Stimulated activated naive B cell treated with anti-CD40 and anti-IgM and Interleukin-4, amounts not matched to agents 10 μg/mL and 1 μg/mL and 100 μg/mL, for 72 hours (primary cell): ENCODE results near the gene RUNDC3A.

ENCODE experiments used
- ATAC-seq, 2 donors: fragments of 150-1000 bp; cut with Tn5 transposase; replicated peaks; 2 replicates each; pipeline ENCODE4 v1.10.0; 2021; ENCODE audit warnings: moderate library complexity in 1 of 2
- DNase-seq: peaks from one replicate; pipeline ENCODE4 v3.0.0; 2021
- H3K27ac Mint-ChIP-seq: one replicate; pipeline ENCODE4 v1.8.0; 2022; ENCODE audit warnings: mild to moderate bottlenecking, mixed read lengths
- H3K27me3 Mint-ChIP-seq, 2 donors: one replicate each; pipeline ENCODE4 v1.8.0; 2022; ENCODE audit warnings: mixed read lengths in 2 of 2
- H3K36me3 Mint-ChIP-seq, 2 donors: one replicate each; pipeline ENCODE4 v1.8.0; 2022; ENCODE audit warnings: mixed read lengths in 2 of 2, mild to moderate bottlenecking in 1 of 2
- H3K4me1 Mint-ChIP-seq, 2 donors: one replicate each; pipeline ENCODE4 v1.8.0; 2022; ENCODE audit warnings: mixed read lengths in 2 of 2, mild to moderate bottlenecking in 1 of 2
- H3K4me3 Mint-ChIP-seq, 2 donors: one replicate each; pipeline ENCODE4 v1.8.0; 2022; ENCODE audit warnings: mild to moderate bottlenecking in 2 of 2, mixed read lengths in 2 of 2, moderate library complexity in 1 of 2
- H3K9me3 Mint-ChIP-seq, 2 donors: one replicate each; pipeline ENCODE4 v1.8.0; 2022; ENCODE audit warnings: mixed read lengths in 2 of 2, mild to moderate bottlenecking in 1 of 2

The RUNDC3A gene

DNA sequence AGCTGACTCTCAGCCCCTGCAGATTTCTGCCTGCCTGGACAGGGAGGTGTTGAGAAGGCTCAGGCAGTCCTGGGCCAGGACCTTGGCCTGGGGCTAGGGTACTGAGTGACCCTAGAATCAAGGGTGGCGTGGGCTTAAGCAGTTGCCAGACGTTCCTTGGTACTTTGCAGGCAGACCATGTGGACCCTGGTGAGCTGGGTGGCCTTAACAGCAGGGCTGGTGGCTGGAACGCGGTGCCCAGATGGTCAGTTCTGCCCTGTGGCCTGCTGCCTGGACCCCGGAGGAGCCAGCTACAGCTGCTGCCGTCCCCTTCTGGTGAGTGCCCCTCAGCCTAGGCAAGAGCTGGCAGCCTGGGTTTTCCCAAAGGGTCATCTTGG, 40.6 kb downstream of the RUNDC3A start:
- peaks cover 0 to 2% of the 10 kb centered on the region in 2 donors for H3K9me3 Mint-ChIP-seq
- peak overlapping the region; percentile 99 for H3K27ac Mint-ChIP-seq
- no peak for ATAC-seq
- peaks cover 43 to 64% of the 10 kb centered on the region in 2 donors for H3K4me1 Mint-ChIP-seq
- no peak for DNase-seq
- H3K27me3 Mint-ChIP-seq = peaks cover 0 to 2% of the 10 kb centered on the region in 2 donors
- peaks cover 37 to 49% of the 10 kb centered on the region in 2 donors for H3K36me3 Mint-ChIP-seq
- H3K4me3 Mint-ChIP-seq = peak overlapping the region; percentile 58 to 61

DNA sequence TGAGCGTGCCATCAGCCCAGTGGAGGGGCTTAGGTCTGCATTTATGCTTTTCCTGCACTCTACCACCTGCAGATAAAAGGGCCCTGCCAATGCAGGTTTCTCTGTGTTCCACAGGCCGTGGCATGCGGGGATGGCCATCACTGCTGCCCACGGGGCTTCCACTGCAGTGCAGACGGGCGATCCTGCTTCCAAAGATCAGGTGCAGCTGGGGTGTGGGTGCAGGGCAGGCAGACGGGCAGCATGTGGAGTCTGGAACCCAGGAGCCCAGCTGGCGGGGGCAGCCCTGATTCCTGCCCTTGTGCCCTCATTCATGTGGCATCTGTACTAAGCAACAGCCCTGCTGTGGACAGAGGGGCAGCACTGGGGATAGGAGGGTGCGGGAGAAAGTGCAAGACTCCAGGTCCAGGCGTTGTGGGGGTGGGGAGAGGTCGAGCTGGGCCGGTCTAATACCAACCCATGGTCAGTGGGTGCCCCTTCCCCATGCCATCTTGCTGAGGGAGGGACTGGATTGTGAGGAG, 41.2 kb downstream of the RUNDC3A start:
- no peak overlapping the region for H3K27ac Mint-ChIP-seq
- peak overlapping the region; percentile 36 to 54 for H3K4me3 Mint-ChIP-seq
- H3K36me3 Mint-ChIP-seq = peaks cover 37 to 49% of the 10 kb centered on the region in 2 donors
- no peaks in the 10 kb centered on the region for H3K27me3 Mint-ChIP-seq
- H3K9me3 Mint-ChIP-seq = peaks cover 0 to 2% of the 10 kb centered on the region in 2 donors
- no peak for DNase-seq
- no peak for ATAC-seq
- H3K4me1 Mint-ChIP-seq = peaks cover 39 to 57% of the 10 kb centered on the region in 2 donors

DNA sequence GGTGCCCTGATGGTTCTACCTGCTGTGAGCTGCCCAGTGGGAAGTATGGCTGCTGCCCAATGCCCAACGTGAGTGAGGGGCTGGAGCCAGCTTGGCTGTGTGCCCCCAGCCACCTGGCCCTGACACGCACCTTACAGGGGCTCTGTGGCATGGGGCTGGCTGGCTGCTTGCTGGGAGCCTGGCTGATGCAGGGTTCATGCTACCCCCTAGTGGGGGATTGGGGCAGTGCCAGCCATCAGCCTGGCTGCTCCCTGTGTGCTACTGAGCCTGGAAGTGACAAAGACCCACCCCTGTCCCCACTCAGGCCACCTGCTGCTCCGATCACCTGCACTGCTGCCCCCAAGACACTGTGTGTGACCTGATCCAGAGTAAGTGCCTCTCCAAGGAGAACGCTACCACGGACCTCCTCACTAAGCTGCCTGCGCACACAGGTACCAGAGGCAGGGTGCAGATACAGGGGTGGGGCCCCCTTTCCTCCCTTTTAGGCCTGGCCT, 42.4 kb downstream of the RUNDC3A start:
- Mint-ChIP-seq H3K4me3 (no peak overlapping the region), H3K4me1 (peaks cover 36 to 50% of the 10 kb centered on the region in 2 donors), H3K27ac (peak overlapping the region; percentile 37), H3K36me3 (peaks cover 36 to 46% of the 10 kb centered on the region in 2 donors), H3K9me3 (peaks cover 0 to 2% of the 10 kb centered on the region in 2 donors), H3K27me3 (peaks cover 0 to 9% of the 10 kb centered on the region in 2 donors)
- ATAC-seq (peak; percentile 24 to 29), DNase-seq (peak; percentile 66)

DNA sequence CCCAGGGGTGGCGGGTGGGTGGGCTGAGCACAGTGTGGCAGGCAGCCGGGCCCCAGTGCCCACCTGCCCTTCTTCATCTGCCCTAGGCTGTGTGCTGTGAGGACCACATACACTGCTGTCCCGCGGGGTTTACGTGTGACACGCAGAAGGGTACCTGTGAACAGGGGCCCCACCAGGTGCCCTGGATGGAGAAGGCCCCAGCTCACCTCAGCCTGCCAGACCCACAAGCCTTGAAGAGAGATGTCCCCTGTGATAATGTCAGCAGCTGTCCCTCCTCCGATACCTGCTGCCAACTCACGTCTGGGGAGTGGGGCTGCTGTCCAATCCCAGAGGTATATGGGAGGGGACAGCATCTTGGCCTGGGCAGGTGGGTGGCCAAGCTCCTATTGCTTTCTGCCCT, 43.1 kb downstream of the RUNDC3A start:
- Mint-ChIP-seq H3K4me1 (peaks cover 29 to 43% of the 10 kb centered on the region in 2 donors), H3K36me3 (peaks cover 31 to 40% of the 10 kb centered on the region in 2 donors), H3K27me3 (peaks cover 0 to 12% of the 10 kb centered on the region in 2 donors), H3K9me3 (no peaks in the 10 kb centered on the region), H3K27ac (no peak overlapping the region), H3K4me3 (no peak overlapping the region)
- ATAC-seq (no peak), DNase-seq (no peak)

GRCh38 chr17:44351961-44352827, 43.8 kb downstream of the RUNDC3A start:
- Mint-ChIP-seq H3K9me3 (no peaks in the 10 kb centered on the region), H3K36me3 (peaks cover 31 to 40% of the 10 kb centered on the region in 2 donors)
- ATAC-seq = no peak

DNA sequence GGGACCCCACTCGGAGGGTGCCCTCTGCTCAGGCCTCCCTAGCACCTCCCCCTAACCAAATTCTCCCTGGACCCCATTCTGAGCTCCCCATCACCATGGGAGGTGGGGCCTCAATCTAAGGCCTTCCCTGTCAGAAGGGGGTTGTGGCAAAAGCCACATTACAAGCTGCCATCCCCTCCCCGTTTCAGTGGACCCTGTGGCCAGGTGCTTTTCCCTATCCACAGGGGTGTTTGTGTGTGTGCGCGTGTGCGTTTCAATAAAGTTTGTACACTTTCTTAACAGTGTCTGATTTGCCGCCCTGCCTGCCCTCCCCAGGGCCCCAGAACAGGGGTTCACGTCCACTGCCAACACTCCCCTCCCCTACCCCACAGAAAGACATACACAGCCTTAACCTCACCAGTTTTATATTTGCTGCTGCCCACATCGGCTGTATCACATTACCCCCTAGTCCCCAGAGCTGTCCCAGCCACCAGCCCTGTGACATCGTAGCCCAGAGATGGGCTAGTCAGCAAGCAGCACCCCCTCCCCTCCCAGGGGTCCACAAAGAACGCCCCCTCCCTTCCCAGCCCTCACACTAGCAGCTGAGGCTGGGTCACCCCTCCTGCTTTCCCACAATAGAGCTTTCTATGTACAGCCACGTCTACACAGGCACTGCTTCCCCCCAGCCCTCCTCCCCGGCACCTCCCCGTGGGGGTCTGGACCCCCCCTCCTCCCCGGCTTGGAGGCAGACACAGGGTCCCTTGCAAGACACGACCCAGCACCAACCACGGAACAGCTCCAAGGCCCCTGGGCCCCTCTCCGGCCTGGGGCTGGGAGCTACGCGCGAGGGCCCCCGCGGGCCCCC, 44.6 kb downstream of the RUNDC3A start:
- Mint-ChIP-seq H3K4me3 (peak overlapping the region; percentile 3 to 31), H3K27ac (no peak overlapping the region), H3K4me1 (peaks cover 27 to 29% of the 10 kb centered on the region in 2 donors)

More at GRCh38 chr17:44351961-44352827, 43.8 kb downstream of the RUNDC3A start:
- Mint-ChIP-seq H3K4me1 (peaks cover 28 to 37% of the 10 kb centered on the region in 2 donors), H3K27me3 (peaks cover 0 to 12% of the 10 kb centered on the region in 2 donors), H3K4me3 (no peak overlapping the region), H3K27ac (no peak overlapping the region)
- DNase-seq = no peak

GRCh38 chr17:44353672-44354331, 45.4 kb downstream of the RUNDC3A start:
- no peak overlapping the region for H3K4me3 Mint-ChIP-seq
- H3K9me3 Mint-ChIP-seq = no peaks in the 10 kb centered on the region
- no peak overlapping the region for H3K27ac Mint-ChIP-seq
- no peak for DNase-seq
- peaks cover 0 to 12% of the 10 kb centered on the region in 2 donors for H3K27me3 Mint-ChIP-seq
- peaks cover 23 to 24% of the 10 kb centered on the region in 2 donors for H3K4me1 Mint-ChIP-seq
- peaks cover 31 to 37% of the 10 kb centered on the region in 2 donors for H3K36me3 Mint-ChIP-seq
- peak in 1 of 2 donors; percentile 19 for ATAC-seq

More for the DNA sequence above, 44.6 kb downstream of the RUNDC3A start:
- DNase-seq (no peak), ATAC-seq (no peak)
- peaks cover 31 to 40% of the 10 kb centered on the region in 2 donors for H3K36me3 Mint-ChIP-seq
- no peaks in the 10 kb centered on the region for H3K9me3 Mint-ChIP-seq
- peaks cover 0 to 12% of the 10 kb centered on the region in 2 donors for H3K27me3 Mint-ChIP-seq

- Mint-ChIP-seq H3K27me3 (peaks cover 0 to 12% of the 10 kb centered on the region in 2 donors), H3K4me3 (peak overlapping the region in 1 of 2 donors; percentile 63), H3K4me1 (peaks cover 20 to 21% of the 10 kb centered on the region in 2 donors), H3K27ac (no peak overlapping the region), H3K36me3 (peaks cover 25 to 29% of the 10 kb centered on the region in 2 donors), H3K9me3 (no peaks in the 10 kb centered on the region)
- DNase-seq (no peak), ATAC-seq (peak; percentile 25 to 47)
Measured at GRCh38 chr17:44354582-44355561, 46.5 kb downstream of the RUNDC3A start.

- ATAC-seq (no peak), DNase-seq (no peak)
- Mint-ChIP-seq H3K36me3 (peaks cover 17 to 22% of the 10 kb centered on the region in 2 donors), H3K9me3 (no peaks in the 10 kb centered on the region), H3K4me1 (peaks cover 12 to 16% of the 10 kb centered on the region in 2 donors), H3K27ac (no peak overlapping the region), H3K4me3 (peak overlapping the region in 1 of 2 donors; percentile 13), H3K27me3 (peaks cover 5 to 17% of the 10 kb centered on the region in 2 donors)
Measured at GRCh38 chr17:44355642-44356099, 47.3 kb downstream of the RUNDC3A start.

GRCh38 chr17:44356241-44356640, 47.8 kb downstream of the RUNDC3A start:
- Mint-ChIP-seq H3K4me1 (peaks cover 9 to 16% of the 10 kb centered on the region in 2 donors), H3K9me3 (no peaks in the 10 kb centered on the region), H3K36me3 (peaks cover 16 to 19% of the 10 kb centered on the region in 2 donors), H3K27ac (no peak overlapping the region), H3K4me3 (no peak overlapping the region), H3K27me3 (peaks cover 5 to 23% of the 10 kb centered on the region in 2 donors)
- ATAC-seq (no peak), DNase-seq (no peak)

DNA sequence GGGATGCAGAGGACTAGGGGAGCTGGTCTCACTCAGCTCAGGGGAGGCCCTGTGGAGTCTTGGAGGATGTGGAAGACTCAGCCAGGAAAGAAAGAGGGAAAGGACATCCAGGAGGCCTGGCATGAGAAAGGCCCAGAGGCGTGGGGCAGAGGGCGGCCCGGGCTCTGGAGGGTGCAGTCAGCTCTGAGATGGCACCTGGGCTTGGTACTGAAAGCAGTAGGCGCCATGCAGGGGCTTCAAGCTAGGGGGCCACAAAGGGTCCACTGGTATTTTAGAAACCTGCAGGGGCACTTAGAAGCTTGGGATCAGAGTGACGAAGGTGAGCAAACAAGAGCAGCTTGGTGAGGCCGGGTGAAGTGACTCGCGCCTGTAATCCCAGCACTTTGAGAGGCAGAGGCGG, 49.7 kb downstream of the RUNDC3A start:
- no peak for DNase-seq
- no peak overlapping the region for H3K27ac Mint-ChIP-seq
- peaks cover 10 to 41% of the 10 kb centered on the region in 2 donors for H3K27me3 Mint-ChIP-seq
- peaks cover 9 to 10% of the 10 kb centered on the region in 2 donors for H3K4me1 Mint-ChIP-seq
- peaks cover under 1 to 2% of the 10 kb centered on the region in 2 donors for H3K36me3 Mint-ChIP-seq
- no peak for ATAC-seq
- H3K4me3 Mint-ChIP-seq = no peak overlapping the region
- H3K9me3 Mint-ChIP-seq = no peaks in the 10 kb centered on the region

DNA sequence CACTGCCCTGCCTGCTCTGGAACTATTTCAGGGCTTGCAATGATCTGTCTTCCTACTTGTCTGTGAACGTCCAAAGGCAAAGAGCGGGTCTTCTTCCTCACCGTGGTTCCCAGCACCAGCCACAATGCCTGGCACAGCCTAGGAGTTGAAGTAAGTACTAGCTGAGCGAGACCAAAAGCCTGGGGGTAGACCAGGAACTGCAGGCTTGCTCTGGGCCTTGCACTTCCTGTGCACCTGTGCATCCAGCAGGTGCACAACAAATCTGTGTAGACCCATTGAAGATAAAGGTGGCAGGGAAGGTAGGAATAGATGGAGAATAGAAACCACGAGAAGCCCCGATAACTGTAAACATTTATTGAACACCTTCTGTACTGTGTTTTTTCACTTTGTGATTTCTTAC, 50.6 kb downstream of the RUNDC3A start:
- no peak overlapping the region for H3K4me3 Mint-ChIP-seq
- H3K27ac Mint-ChIP-seq = peak overlapping the region; percentile 52
- H3K4me1 Mint-ChIP-seq = peaks cover 9 to 10% of the 10 kb centered on the region in 2 donors
- H3K36me3 Mint-ChIP-seq = no peaks in the 10 kb centered on the region
- DNase-seq (no peak), ATAC-seq (no peak)
- H3K9me3 Mint-ChIP-seq = no peaks in the 10 kb centered on the region
- peaks cover 10 to 45% of the 10 kb centered on the region in 2 donors for H3K27me3 Mint-ChIP-seq
